Activated CD4-positive, alpha-beta memory T cell treated with anti-CD3 and anti-CD28 coated beads, Interleukin-2, amount 10 ng/mL, durations not matched to agents 7 days and 5 days (primary cell): ENCODE data around the gene RNF115. TPM values are rescaled to one million over a fixed set of nuclear protein-coding genes. Genes with fewer than 3 reads are reported as not detected.
"Not testable (repeated sequence)": the region's sequence is repeated elsewhere in the genome, so short reads cannot be mapped to it uniquely, and the experiment has no call there.

Source experiments
- CTCF ChIA-PET: fragments of 350-600 bp; sonication (Branson Sonifier 250); formaldehyde crosslinking; loops from one replicate; lab custom pipeline; 2021; ENCODE audit warnings: antibody characterized with exemption, inconsistent platforms; lab: Charles Lee
- POLR2A ChIA-PET: fragments of 350-600 bp; sonication (Branson Sonifier 250); formaldehyde crosslinking; loops from one replicate; lab custom pipeline; 2021; ENCODE audit warnings: antibody characterized with exemption; lab: Charles Lee
- DNase-seq: peaks from one replicate; pipeline ENCODE4 v3.0.0-alpha.2; 2020
- H3K27ac Mint-ChIP-seq: one replicate; pipeline ENCODE4 v1.8.0; 2021; ENCODE audit warnings: mild to moderate bottlenecking, mixed read lengths
- H3K27me3 Mint-ChIP-seq: one replicate; pipeline ENCODE4 v1.8.0; 2021; ENCODE audit warnings: mixed read lengths
- H3K36me3 Mint-ChIP-seq: one replicate; pipeline ENCODE4 v1.8.0; 2021; ENCODE audit warnings: low read depth, mixed read lengths
- H3K4me1 Mint-ChIP-seq: one replicate; pipeline ENCODE4 v1.8.0; 2021; ENCODE audit warnings: mixed read lengths
- H3K4me3 Mint-ChIP-seq: one replicate; pipeline ENCODE4 v1.8.0; 2021; ENCODE audit warnings: mild to moderate bottlenecking, mixed read lengths
- H3K9me3 Mint-ChIP-seq: one replicate; pipeline ENCODE4 v1.8.0; 2021; ENCODE audit warnings: mixed read lengths
- total RNA-seq, 2 experiments: library from RNA; stranded (reverse); gene quantifications; one replicate each; pipeline ENCODE4 v1.2.3, GENCODE V29; 2021

Gene RNF115
- total RNA-seq, 2 experiments from 2014 or later, result 12.9 to 13.1 TPM

DNA sequence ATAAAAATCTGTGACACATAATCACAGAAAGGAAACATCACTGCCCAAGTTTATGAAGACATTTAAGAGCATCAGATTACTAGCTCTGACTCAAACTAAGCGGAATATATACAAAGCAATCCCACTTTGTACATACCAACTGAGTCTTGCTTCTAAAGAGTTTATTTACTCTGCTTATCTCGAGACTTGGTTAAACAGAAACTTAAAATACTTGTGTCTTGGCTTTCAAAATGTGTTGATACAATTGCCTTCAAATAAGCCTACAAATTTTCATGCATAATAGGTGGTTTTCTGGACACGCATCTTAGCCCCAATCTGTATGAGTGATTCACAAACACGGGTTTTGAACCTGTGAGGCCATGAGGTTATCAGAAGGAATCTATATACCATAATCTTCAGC is 83.6 kb downstream of the RNF115 start:
- peaks cover 28% of the 10 kb centered on the region for H3K36me3 Mint-ChIP-seq
- H3K9me3 Mint-ChIP-seq, result no peaks in the 10 kb centered on the region
- POLR2A ChIA-PET, result no interaction called here
- H3K27ac Mint-ChIP-seq, result no peak overlapping the region
- H3K27me3 Mint-ChIP-seq, result no peaks in the 10 kb centered on the region
- no peaks in the 10 kb centered on the region for H3K4me1 Mint-ChIP-seq
- no peak for DNase-seq
- H3K4me3 Mint-ChIP-seq, result no peak overlapping the region
- CTCF ChIA-PET, result no interaction called here

DNA sequence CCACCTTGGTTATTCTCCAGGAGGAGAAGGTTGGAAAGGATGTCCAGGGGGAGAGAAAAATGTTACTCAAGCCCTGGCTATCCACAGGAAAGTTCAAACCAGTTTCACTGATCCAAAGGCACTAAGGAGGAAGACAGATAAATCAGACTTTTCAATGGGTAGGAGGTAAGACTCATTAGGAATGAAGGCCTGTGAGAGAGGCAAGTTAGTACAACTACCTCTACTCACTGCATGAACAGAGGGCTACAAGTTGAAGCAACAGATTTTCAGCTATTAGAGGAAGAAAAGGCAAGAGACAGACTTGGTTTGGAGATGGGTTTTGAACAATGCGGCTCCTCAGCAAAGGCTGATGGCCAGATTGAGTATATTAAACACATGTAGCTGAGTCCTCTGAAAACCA is 87.7 kb downstream of the RNF115 start:
- no peak for DNase-seq
- POLR2A ChIA-PET, result no interaction called here
- Mint-ChIP-seq H3K27me3 (no peaks in the 10 kb centered on the region), H3K4me3 (no peak overlapping the region), H3K9me3 (no peaks in the 10 kb centered on the region), H3K36me3 (peaks cover 5% of the 10 kb centered on the region), H3K27ac (no peak overlapping the region), H3K4me1 (no peaks in the 10 kb centered on the region)
- CTCF ChIA-PET, result no interaction called here

DNA sequence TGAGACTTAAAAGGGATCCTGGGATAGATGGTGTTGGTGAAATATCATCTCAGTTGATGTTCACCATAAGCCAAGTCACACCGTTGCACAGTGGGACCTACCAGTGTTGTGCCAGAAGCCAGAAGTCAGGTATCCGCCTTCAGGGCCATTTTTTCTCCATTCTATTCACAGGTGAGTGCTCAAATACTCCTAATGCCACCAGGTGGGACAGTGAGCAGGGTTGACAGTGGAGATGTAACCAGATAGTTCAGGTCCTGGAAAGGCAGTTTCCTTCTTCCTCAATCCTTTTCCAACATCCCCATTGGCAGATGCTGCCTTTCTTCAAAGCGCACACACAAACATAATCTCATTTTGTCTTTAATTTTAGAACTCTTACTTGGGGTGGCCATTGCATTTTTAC is 93.0 kb downstream of the RNF115 start:
- Mint-ChIP-seq H3K36me3 (peaks cover 5% of the 10 kb centered on the region), H3K27ac (no peak overlapping the region), H3K9me3 (no peaks in the 10 kb centered on the region), H3K4me3 (no peak overlapping the region), H3K27me3 (no peaks in the 10 kb centered on the region), H3K4me1 (peaks cover 7% of the 10 kb centered on the region)
- DNase-seq, result no peak
- ChIA-PET CTCF (no interaction called here), POLR2A (no interaction called here)

DNA sequence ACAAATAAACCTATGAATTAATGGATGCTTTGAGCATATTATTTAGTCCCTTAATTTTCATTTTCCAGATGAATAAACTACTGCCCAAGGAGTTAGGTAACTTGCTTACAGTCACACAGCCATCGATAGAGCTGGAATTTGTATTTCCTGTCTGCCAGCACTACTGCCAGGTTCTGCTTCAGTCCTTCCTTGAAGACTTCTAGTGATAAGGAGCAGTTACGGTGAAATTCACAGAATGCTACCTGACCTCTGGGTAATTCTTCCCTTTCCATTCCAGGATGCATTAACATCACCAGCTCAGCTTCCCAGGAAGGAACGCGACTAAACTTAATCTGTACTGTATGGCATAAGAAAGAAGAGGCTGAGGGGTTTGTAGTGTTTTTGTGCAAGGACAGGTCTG is 93.4 kb downstream of the RNF115 start:
- peaks cover 2% of the 10 kb centered on the region for H3K36me3 Mint-ChIP-seq
- H3K9me3 Mint-ChIP-seq, result no peaks in the 10 kb centered on the region
- no peak for DNase-seq
- POLR2A ChIA-PET, result no interaction called here
- peaks cover 7% of the 10 kb centered on the region for H3K4me1 Mint-ChIP-seq
- no peaks in the 10 kb centered on the region for H3K27me3 Mint-ChIP-seq
- H3K27ac Mint-ChIP-seq, result no peak overlapping the region
- H3K4me3 Mint-ChIP-seq, result no peak overlapping the region
- CTCF ChIA-PET, result no interaction called here

DNA sequence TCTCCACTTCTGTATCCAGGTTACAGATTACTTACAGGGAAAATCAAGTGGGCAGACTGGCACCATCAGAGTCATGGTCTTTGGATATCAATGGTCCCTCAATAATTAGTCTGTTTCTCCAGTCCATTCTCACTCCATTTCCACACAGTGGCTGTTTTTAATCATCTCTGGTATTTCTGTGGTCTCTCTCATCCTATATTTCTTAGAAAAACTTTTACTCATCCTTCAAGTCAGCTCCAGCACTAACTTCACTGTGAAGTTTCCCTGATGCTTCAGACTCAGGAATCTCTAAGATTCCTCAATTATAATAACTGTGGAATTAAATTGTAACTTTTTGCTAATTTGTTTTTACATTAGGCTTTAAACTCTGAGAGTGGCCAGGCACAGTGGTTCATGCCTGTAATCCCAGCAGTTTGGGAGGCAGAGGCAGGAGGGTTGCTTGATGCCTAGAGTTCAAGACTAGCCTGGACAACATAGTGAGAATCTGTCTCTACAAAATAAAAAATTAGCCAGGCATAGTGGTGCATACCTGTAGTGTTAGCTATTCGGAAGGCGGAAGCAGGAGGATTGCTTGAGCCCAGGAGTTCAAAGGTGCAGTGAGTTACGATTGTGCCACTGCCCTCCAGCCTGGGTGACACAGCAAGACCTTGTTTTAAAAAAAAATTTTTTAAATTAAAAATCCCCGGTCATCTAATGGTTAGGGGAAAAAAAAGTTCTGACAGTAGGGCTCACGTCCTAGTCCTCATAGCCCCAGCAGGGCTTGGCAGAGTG is 94.0 kb downstream of the RNF115 start:
- ChIA-PET CTCF (no interaction called here), POLR2A (no interaction called here)
- no peaks in the 10 kb centered on the region for H3K27me3 Mint-ChIP-seq
- no peak overlapping the region for H3K27ac Mint-ChIP-seq
- no peaks in the 10 kb centered on the region for H3K36me3 Mint-ChIP-seq
- H3K9me3 Mint-ChIP-seq, result no peaks in the 10 kb centered on the region
- peaks cover 7% of the 10 kb centered on the region for H3K4me1 Mint-ChIP-seq
- DNase-seq, result no peak
- H3K4me3 Mint-ChIP-seq, result no peak overlapping the region

DNA sequence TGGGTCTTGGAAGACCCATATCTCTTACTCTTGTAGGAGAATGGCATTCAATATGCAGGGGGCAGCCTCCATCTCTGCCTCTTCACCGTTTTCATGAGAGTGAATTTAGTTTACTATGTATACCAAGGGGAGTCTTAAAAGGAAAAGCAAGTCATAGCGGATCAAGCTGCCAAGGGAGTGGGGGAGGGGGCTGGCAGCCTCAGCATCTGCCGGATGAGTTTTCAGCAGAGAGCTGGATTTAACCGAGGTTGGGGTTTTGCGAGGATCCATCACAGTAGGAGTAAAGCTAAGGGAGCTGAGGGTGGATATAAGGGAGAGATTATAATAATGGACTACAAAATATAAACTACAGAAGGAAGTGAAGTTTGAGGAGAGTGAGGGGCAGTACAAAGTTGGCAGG is 94.7 kb downstream of the RNF115 start:
- H3K36me3 Mint-ChIP-seq, result no peaks in the 10 kb centered on the region
- DNase-seq, result no peak
- H3K27me3 Mint-ChIP-seq, result no peaks in the 10 kb centered on the region
- H3K9me3 Mint-ChIP-seq, result no peaks in the 10 kb centered on the region
- no peak overlapping the region for H3K4me3 Mint-ChIP-seq
- POLR2A ChIA-PET, result no interaction called here
- CTCF ChIA-PET, result no interaction called here
- peaks cover 7% of the 10 kb centered on the region for H3K4me1 Mint-ChIP-seq
- H3K27ac Mint-ChIP-seq, result no peak overlapping the region

DNA sequence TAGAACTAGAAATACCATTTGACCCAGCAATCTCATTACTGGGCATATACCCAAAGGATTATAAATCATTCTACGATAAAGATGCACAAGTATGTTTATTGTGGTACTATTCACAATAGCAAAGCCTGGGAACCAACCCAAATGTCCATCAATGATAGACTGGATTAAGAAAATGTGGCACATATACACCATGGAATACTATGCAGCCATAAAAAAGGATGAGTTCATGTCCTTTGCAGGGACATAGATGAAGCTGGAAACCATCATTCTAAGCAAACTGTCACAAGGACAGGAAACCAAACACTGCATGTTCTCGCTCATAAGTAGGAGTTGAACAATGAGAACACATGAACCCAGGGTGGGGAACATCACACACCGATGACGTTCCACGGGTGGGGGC is 97.7 kb downstream of the RNF115 start:
- POLR2A ChIA-PET, H3K9me3 Mint-ChIP-seq, DNase-seq, H3K27ac Mint-ChIP-seq, H3K36me3 Mint-ChIP-seq, H3K4me3 Mint-ChIP-seq: not testable (repeated sequence)
- Mint-ChIP-seq H3K4me1 (peaks cover 13% of the 10 kb centered on the region), H3K27me3 (peaks cover 13% of the 10 kb centered on the region)
- CTCF ChIA-PET, result interaction anchor here (1.0 kb wide), 1 partner anchor 9 kb away, joined by 3 read pairs; no protein-coding TSS in a partner anchor

DNA sequence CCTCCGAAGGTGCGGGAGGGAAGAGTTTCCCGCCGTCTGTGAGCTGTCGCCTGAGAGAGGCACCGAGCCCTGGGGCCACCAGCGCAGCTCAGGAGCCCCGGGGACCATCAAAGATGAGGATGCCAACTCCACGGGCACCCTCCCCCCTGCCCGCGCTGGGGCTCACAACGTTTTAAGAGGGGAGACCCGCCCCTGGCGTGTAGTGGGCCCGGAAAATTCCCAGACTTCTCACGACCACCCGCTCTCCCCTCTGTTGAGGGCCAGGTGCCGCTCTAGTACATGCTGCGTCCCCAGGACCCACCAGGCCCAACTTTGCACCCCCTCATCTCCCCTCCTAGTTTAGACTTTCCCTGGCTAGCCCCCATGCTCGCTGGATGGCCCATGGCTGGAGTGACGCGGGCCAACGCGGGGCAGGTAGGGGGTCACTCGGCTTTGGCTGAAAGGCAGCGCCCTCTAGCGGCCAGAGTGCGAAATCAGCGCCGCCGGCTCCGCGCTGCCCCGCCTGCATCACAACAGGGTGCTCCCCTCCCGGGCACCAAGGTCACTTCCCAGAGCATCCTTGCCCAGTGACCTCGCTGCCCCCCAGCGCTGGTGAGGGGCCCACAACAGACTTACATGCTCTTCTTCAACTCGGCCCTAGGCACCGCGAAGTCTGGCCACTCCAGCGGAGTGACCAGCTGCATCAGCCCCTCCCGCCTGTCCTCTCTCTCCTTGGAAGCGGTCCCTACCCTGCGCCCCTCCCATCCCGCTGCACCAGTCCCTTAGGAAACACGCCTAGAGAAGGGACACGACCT is 102.8 kb downstream of the RNF115 start:
- Mint-ChIP-seq H3K36me3 (no peaks in the 10 kb centered on the region), H3K27me3 (peaks cover 17% of the 10 kb centered on the region), H3K9me3 (no peaks in the 10 kb centered on the region), H3K27ac (no peak overlapping the region), H3K4me1 (peaks cover 28% of the 10 kb centered on the region), H3K4me3 (peak overlapping the region; percentile 24)
- ChIA-PET CTCF (interaction anchor here (0.6 to 1.8 kb wide), 13 partner anchors 10 to 282 kb away, joined by 3 to 9 read pairs (median 3); no protein-coding TSS in a partner anchor), POLR2A (no interaction called here)
- peak; percentile 75 for DNase-seq

DNA sequence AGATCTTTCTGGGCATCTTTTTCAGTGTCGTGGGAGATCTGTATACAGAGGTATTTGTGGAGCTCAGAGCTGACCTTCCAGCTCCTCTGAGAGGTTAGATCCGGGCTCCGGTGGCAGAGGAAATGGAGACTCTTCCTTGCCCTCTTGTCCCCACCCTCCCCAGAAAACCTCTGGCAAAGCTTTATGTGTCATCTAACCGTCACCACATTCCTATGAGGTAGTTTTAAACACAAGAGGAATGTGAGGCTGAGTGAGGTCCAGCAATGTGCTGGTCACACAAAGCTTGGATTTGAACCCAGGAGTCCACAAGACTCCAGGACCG is 103.4 kb downstream of the RNF115 start:
- Mint-ChIP-seq H3K9me3 (no peaks in the 10 kb centered on the region), H3K27ac (no peak overlapping the region), H3K36me3 (no peaks in the 10 kb centered on the region), H3K4me1 (peaks cover 28% of the 10 kb centered on the region), H3K27me3 (peaks cover 17% of the 10 kb centered on the region), H3K4me3 (no peak overlapping the region)
- ChIA-PET CTCF (interaction anchor here (0.6 to 1.8 kb wide), 9 partner anchors 11 to 291 kb away, joined by 3 to 7 read pairs (median 3); no protein-coding TSS in a partner anchor), POLR2A (no interaction called here)
- no peak for DNase-seq

DNA sequence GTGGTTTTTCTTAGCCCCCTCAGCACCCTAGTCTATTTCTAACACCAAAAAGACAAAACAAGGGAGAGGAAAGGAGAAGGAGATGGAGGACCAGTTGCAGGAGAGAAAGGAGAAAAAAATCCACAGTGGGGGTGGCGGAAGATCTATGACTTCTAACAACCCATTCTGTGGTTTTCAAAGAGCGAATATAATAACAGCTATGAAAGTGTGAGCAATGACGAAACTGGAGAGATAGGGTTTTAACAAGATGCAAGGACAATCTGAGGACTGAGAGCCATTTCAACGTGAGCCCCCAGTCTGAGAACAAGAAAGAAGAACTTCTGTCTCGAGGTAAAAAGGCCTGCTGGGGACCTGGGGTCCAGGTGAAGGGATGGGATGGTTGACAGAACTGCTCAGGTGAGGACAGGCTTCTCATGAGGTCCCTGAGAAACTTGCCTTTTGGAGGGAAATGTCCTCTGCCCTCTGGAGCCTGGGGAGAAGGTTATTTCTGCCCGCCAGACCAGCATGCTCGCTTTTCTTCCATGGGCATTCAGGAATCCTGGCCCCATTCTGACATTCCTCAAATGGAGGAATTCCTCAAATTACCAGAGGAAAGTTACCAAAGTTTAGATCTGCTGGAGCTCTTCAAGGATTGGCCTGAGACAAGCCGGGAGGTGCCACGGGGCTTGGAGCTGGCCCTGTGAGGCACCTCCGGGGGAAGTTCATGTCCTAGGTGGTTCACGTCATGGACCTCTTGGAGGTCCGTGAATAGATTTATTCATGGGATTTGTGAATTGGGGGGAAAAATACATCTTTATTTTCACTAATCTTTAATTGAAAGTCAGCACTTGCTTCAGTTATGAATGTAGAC is 104.4 kb downstream of the RNF115 start, which contains the start of gene CD160:
Gene CD160, plus strand, starts transcription at position 270 of the 850 bp plus-strand sequence. CDS start 8,829 bp downstream, outside the sequence.
- POLR2A ChIA-PET, result no interaction called here
- Mint-ChIP-seq H3K36me3 (no peaks in the 10 kb centered on the region), H3K27ac (no peak within 1 kb of the TSS), H3K4me1 (peaks cover 28% of the 10 kb centered on the region), H3K4me3 (no peak within 1 kb of the TSS), H3K9me3 (no peaks in the 10 kb centered on the region), H3K27me3 (peaks cover 17% of the 10 kb centered on the region)
- no peak for DNase-seq
- CTCF ChIA-PET, result interaction anchor here (0.6 to 1.2 kb wide), 3 partner anchors 15 to 75 kb away, joined by 3 to 6 read pairs (median 5); no protein-coding TSS in a partner anchor

DNA sequence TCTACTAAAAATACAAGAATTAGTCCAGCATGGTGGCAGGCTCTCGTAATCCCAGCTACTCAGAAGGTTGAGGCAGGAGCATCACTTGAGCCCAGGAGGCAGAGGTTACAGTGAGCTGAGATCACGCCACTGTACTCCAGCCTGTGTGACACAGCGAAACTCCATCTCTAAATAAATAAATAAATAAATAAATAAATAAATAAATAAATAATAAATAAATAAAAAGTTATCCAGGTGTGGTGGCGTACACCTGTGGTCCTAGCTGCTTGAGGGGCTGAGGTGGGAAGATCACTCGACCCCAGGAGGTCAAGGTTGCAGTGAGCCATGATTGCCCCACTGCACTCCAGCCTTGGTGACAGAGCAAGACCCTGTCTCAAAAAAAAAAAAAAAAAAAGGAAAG is 105.4 kb downstream of the RNF115 start:
- H3K36me3 Mint-ChIP-seq, H3K9me3 Mint-ChIP-seq, POLR2A ChIA-PET, CTCF ChIA-PET, H3K4me3 Mint-ChIP-seq, H3K27ac Mint-ChIP-seq, DNase-seq: not testable (repeated sequence)
- Mint-ChIP-seq H3K27me3 (peaks cover 17% of the 10 kb centered on the region), H3K4me1 (peaks cover 28% of the 10 kb centered on the region)

DNA sequence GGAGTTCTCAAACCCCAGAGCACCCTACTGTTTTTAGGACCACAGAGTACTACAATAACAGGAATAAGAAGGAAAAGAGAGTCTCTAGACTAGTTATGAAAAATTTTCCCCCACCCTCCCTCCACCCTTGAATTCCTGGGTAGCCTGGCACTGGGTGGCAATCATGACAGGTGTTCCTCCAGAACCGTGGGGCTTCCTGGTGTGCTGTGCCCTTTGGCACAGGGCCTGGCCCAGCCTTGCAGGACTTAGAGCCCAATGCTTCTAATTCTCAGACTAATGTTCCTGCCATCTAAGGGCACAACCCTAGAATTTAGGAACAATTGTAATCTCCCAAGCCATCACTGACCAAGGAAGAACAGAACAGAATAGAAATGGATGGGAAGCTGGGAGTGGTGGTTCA is 106.1 kb downstream of the RNF115 start:
- no peaks in the 10 kb centered on the region for H3K9me3 Mint-ChIP-seq
- CTCF ChIA-PET, result interaction anchor here (1.4 kb wide), 1 partner anchor 8 kb away, joined by 3 read pairs; no protein-coding TSS in a partner anchor
- peaks cover 28% of the 10 kb centered on the region for H3K4me1 Mint-ChIP-seq

More for the DNA sequence above, 106.1 kb downstream of the RNF115 start:
- Mint-ChIP-seq H3K36me3 (no peaks in the 10 kb centered on the region), H3K4me3 (no peak overlapping the region), H3K27ac (no peak overlapping the region), H3K27me3 (peaks cover 15% of the 10 kb centered on the region)
- POLR2A ChIA-PET, result no interaction called here
- no peak for DNase-seq
